LNCAP (cell line): ENCODE measurements around the gene TUBGCP3.

ENCODE experiments used
- TF ChIP-seq, protein P1 (sequence below): fragments of 450-650 bp; IDR thresholded peaks from 2 replicates; pipeline ENCODE4 v1.5.1; 2017; ENCODE audit warnings: mild to moderate bottlenecking

Gene TUBGCP3

DNA sequence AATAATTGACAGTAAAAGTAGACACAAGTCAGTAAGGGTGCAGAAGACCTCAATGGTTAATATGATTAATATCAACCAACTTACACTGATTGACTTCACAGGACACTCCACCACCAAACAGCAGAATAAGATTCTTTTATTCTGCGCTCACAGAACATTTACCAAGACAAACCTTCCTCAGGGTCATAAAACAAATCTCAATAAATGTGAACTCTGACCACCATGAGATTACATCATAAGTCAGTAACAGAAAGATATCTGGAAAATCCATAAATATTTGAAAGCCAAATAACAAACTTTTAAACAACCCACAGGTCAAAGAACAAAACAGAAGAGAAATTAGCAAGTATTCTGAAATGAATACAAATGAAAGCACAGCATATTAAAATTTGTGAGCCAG is 112.1 kb downstream of the TUBGCP3 start:
- TF ChIP-seq, protein P1, sequence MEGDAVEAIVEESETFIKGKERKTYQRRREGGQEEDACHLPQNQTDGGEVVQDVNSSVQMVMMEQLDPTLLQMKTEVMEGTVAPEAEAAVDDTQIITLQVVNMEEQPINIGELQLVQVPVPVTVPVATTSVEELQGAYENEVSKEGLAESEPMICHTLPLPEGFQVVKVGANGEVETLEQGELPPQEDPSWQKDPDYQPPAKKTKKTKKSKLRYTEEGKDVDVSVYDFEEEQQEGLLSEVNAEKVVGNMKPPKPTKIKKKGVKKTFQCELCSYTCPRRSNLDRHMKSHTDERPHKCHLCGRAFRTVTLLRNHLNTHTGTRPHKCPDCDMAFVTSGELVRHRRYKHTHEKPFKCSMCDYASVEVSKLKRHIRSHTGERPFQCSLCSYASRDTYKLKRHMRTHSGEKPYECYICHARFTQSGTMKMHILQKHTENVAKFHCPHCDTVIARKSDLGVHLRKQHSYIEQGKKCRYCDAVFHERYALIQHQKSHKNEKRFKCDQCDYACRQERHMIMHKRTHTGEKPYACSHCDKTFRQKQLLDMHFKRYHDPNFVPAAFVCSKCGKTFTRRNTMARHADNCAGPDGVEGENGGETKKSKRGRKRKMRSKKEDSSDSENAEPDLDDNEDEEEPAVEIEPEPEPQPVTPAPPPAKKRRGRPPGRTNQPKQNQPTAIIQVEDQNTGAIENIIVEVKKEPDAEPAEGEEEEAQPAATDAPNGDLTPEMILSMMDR, result no peak

DNA sequence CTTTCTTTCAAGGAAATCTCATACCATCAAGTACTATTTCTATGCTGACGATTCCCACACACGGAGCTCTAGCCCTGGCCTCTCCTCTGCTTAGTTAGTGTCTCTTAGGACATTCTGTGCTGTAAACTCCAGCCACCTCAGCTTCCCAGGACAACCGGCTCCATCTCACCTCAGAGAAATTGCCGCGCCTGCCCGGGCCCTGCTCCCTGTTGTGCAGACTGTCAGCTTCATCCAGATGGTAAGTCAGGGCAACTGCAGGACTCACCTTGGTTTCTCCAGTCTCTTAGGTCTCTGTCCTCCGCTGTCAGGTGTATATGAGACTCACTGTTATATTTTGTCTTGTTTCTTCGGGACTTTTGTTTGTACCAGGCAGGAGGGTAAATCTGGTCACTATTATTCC is 113.1 kb downstream of the TUBGCP3 start:
- TF ChIP-seq, protein P1, result no peak

DNA sequence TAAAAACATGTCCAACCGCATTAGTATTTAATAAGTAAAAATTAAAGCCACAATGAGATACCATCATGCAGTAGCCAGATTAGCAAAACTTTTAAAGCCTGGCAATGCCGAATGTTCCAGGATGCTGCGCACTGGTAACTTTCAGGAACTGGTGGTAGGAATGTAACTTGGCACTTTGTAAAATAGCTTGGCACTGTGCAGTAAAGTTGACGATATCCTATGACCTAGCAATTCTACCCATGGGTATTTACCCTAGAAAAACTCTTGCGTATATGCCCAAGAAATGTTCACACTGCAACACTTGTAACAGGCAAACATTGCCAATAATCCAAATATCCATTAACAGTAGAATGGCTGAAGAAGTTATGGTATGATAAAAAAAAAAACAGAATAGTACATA is 114.1 kb downstream of the TUBGCP3 start:
- TF ChIP-seq, protein P1, result no peak

DNA sequence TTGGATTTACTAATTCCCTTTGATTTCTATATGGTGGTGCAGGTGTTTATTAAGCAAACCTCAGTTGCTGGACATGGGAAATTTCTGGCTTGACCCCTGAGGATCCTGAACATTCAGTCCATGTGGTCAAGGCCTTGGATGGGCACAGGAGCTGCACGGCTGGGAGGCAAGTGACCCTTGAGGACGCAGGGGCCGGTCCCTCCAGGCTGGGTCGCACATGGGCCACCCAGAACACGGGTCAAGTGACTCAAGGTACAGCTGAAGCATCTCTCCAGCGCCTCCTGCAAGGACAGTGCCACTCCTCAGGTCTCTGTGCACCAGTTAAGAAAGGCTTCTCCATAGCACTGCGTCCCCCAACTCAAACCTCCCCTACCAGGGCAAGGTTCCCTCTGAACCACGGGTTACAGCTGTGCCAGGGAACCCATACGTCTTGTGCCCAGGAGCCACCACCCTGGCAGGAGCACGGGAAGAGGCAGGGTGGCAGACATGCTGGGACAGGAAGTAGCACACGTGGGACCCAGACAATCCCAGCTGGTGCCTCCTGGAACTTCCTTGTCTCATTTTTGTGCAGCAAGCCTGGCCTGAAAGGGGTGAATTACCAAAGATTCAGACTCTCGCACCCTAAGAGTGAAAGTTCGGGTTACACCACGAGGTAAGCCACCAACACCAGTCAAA is 118.7 kb downstream of the TUBGCP3 start:
- TF ChIP-seq, protein P1, result no peak

DNA sequence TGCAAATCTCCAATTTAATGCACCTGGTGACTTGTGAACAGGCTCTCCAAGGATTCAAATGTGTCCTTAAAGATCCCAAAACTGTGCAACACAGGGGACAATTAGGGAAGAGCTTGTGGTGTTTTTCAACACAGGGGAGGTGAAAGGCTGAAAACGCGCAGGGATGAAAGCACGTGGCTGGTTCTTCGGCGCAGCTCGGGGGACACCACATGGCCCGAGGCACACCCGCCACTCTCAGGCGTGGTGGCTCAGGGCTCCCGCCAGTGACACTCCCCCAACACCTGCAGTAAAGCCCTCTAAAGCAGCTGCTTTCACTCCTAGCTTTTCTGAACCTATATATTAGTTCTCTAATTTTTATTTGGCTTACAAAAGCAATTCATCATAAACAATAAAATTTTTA is 119.9 kb downstream of the TUBGCP3 start:
- TF ChIP-seq, protein P1, result no peak

DNA sequence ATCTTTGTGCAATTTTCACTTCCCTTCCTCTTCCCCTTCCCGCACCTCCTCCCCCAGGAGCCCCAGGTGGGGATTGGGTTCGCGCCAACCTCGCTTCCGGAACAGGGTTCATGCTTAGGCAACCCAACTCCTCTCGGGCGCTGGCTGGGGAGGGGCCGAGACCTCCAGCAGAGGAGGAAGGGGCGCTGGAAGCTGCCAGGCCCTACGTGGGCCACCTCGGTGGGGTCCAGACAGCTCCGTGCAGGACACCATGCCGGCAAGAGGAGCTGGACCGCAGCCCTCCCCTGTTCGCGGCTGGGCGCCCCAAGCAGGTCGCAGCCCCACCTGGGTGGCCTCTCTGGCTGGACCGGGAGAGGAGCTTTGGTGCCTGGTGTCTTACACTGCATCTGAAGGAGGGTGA is 120.7 kb downstream of the TUBGCP3 start:
- TF ChIP-seq, protein P1, result no peak

DNA sequence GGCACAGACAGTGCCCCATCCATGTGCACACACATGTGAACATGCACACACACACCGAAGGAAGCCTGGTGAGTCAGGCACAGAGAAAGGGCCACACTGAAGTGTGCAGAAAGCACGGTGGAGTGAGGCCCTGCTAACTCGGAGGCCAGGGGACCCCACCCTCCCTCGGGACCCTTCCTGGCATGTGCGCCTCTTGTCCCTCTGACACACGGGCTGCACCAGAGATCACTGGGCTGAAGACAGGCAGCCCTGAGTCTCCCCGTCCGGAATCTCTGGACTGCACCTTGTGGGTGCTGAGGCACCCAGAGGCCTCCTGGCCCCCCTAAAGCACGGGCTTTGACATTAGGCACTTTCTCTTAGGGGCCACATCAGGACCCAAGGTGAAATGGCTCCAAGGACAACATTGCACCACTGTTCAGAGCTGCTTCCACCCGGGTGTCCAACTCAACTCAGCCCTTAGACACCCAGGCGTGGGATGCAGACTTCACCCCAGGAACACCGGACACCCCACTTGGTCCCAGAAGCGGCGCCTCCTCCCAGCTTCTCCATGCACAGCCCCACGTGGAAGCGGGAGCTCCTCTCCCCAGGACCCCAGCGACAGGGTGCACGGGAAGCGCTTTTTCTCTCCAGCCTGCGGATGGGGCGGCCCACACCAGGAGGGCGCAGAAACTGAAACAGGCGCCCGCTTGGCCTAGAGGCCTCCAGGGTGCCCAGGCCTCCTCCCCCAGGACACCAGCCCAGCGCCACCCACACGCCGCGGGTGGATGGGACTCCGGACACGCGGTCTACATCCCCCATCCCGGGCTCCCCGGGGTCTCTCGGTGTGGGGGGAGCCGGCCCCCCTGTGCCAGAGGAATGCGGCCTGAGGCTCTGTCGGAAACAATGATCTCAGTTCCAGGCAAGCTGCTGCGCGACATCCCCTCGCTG is 121.6 kb downstream of the TUBGCP3 start:
- TF ChIP-seq, protein P1, result no peak
